NCI-H748 (cell line): ENCODE measurements around the gene CD4.

Experiments
- DNase-seq: peaks from one replicate; lab custom pipeline; 2025; ENCODE audit not compliant: unreplicated experiment; lab: John Stamatoyannopoulos, UW

Gene CD4

GRCh38 chr12:6810758-6811157, 21.4 kb downstream of the CD4 start:
- DNase-seq, result no peak

GRCh38 chr12:6813363-6813762, 24.0 kb downstream of the CD4 start:
- no peak for DNase-seq

- no peak for DNase-seq
Observed at GRCh38 chr12:6816598-6816997, 27.3 kb downstream of the CD4 start.

DNA sequence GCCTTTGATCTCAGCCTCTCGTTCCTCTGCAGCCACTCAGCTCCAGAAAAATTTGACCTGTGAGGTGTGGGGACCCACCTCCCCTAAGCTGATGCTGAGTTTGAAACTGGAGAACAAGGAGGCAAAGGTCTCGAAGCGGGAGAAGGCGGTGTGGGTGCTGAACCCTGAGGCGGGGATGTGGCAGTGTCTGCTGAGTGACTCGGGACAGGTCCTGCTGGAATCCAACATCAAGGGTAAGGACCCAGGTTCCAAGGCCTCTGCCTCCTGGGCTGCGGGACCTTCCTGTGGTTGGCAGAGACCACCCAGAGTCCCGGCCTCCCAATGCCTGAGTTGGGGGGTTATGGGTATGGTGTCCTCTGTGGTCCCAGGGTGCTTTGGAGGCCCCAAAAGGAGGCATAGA, 27.8 kb downstream of the CD4 start:
- DNase-seq, result no peak

DNA sequence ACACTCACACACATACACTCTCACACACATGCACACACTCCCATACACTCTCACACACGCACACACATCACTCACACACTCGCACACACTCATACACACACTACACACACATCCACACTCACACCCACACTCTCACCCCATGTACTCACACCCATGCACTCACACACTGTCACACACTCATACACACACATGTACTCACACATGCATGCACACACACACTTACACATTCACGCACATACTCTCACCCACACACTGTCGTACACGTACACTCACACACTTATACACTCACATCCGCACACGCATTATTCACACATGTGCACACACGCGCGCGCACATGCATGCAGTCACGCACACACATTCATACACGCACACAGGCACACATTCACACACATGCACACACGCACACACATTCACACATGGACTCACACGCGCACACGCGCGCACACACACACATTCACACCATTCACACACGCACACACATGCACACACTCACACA, 28.4 kb downstream of the CD4 start:
- no peak for DNase-seq

DNA sequence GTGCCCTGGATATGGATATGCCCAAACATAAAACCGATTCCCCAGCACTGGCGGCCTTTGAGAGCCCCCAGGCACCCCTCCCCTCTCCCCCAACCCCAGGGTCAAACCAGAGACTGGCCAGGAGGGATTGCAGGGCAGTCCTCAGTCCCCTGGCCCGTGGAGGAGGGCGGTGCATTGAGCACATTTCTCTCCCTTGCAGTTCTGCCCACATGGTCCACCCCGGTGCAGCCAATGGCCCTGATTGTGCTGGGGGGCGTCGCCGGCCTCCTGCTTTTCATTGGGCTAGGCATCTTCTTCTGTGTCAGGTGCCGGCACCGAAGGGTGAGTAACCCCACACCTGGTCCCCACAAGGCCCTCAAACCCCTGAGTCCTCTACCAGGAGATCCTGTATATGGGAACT, 28.9 kb downstream of the CD4 start:
- DNase-seq, result no peak

DNA sequence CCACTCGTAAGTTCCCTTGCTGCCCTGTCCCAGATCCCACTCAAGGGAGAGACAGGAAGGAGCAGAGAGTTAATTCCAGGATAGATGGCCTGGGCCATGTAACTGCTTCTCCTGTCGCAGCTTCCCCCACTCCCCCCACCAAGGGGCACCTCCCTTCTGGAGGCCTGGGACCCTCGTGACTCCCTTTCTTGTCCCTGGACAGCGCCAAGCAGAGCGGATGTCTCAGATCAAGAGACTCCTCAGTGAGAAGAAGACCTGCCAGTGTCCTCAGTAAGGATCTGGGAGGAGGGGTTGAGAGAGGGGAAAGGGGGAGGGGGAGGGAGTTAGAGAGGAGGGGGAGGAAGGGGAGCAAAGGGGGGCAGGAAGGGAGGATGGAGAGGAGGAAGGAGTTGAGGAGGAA, 29.3 kb downstream of the CD4 start:
- no peak for DNase-seq

- DNase-seq, result no peak
Observed at GRCh38 chr12:6819106-6820030, 30.0 kb downstream of the CD4 start.

DNA sequence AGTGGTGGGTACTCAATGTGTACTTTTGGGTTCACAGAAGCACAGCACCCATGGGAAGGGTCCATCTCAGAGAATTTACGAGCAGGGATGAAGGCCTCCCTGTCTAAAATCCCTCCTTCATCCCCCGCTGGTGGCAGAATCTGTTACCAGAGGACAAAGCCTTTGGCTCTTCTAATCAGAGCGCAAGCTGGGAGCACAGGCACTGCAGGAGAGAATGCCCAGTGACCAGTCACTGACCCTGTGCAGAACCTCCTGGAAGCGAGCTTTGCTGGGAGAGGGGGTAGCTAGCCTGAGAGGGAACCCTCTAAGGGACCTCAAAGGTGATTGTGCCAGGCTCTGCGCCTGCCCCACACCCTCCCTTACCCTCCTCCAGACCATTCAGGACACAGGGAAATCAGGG, 30.8 kb downstream of the CD4 start:
- no peak for DNase-seq

DNA sequence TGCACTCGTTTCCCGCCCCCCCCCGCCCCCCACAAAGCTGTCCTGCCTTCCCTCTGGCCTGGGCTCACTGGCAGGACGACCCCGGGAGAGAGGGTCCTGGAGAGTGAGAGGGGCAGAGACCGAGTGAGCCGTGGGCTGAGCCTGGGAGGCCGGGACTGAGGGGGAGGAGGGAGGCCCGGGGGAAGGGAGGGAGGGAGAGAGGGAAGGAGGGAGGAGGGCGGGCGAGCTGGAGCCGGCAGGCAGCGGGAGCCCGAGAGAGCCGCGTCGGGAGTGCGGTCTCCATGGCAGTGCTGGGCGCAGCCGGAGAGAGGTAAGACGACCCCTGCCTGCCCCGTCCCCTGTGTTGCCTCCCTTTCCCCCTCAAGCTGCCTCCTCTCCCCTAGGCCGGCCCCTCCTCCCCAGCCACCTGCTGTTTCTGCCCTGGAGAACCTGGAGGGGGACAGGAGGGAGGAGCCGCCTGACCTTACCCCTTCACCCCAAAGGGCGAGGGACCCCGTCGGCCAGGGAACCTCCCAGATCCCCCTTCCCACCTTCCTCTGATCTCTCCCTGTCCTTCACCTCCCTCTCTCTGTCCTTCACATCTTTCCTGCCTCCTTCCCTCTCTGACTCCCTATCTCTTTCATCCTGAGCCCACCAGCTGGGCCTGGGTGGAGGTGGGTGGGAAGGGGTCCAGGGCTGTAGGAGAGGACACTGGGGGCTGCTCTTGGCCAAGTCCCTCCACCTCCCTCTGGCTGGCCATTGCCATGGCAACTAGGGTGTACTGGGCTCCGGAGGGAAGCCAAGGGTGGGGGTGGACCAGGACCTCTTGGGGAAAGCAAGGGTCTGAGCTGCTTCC, 32.5 kb downstream of the CD4 start, which contains the start of gene GPR162:
Gene GPR162 (plus strand): TSS at position 231 of the 835 bp plus-strand sequence. CDS start 2,078 bp downstream, outside the sequence.
- peak; percentile 79 for DNase-seq

DNA sequence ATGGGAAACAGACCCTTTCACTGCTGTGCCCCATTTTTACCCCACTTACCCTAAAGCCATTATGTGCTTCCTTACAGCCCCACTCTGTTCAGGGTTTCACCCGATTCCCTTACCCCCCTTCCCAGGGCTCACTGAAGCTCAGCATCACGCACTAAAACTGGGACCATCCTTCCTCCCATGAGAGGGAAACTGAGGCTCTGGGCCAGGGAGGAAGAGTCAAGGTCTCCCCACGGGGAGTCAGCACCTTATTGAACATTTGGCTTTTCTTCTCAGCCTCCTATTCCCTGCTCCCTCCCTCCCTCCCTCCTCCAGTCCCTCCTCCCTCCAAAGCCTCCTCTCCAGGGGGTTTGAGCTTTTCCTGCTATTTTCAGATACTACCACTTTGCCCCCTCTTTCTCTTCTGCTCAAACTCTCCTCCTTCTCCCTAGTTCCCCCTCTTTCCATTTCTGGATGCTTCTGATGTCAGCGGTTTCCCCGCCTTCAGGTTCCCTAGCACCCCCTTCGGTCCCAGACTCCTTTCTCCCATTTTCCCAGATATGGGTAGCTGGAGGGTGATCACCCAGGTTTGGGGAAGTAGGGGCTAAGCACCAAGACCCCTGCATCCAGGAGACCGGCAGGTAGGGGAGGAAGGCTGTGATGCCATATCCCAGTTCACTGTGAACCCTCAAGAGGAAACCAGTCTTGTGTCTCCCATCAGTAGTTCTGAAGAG, 33.3 kb downstream of the CD4 start:
- no peak for DNase-seq

DNA sequence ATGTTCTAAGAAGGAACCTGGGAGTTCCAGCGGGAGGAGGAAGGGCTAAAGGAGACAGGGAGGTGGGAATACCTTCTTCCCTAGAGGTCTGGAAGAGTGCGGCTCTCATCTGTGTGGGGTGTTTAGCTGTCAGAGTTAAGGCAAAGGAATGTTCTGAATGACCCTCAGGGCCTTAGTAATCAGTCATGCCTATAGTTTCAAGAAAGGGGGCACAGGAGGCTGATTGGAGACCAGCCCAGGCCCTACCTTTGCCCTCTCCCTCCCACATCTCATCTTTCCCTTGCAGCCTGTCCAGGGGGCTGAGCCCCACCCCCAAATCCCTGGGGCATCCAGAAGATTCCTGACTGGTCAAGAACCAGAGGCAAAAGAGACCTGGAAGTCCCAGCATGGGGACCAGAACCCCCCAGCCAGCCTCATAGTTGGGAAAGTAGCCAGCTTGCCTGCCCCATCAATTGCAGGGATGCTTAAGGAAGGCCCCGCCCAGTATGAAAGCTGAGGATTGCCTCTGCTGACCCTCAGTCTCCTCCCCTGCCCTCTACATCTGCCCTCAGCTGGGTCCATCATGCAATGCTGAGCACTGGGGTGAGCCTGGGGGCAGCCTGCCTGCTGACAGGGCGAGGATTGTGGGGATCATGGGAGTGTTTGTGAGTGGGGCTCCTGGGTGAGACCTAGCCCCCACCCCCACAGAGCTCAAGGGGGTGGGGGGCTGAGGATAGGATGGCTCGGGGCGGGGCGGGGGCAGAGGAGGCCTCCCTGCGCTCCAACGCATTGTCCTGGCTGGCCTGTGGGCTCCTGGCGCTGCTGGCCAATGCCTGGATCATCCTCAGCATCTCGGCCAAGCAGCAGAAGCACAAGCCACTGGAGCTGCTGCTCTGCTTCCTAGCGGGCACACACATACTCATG, 34.1 kb downstream of the CD4 start:
- DNase-seq, result no peak

DNA sequence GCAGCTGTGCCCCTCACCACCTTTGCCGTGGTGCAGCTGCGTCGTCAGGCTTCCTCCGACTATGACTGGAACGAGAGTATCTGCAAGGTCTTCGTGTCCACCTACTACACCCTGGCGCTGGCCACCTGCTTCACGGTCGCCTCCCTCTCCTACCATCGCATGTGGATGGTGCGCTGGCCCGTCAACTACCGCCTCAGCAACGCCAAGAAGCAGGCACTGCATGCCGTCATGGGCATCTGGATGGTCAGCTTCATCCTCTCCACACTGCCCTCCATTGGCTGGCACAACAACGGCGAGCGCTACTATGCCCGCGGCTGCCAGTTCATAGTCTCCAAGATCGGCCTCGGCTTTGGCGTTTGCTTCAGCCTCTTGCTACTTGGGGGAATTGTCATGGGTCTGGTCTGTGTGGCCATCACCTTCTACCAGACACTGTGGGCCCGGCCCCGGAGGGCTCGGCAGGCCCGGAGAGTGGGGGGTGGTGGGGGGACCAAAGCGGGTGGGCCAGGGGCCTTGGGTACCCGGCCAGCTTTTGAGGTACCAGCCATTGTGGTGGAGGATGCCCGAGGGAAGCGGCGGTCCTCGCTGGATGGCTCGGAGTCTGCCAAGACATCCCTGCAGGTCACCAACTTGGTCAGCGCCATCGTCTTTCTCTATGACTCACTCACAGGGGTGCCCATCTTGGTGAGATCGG, 34.9 kb downstream of the CD4 start:
- no peak for DNase-seq

GRCh38 chr12:6824901-6825381, 35.6 kb downstream of the CD4 start:
- DNase-seq, result no peak

GRCh38 chr12:6825398-6826124, 36.2 kb downstream of the CD4 start:
- peak; percentile 79 for DNase-seq

- DNase-seq, result no peak
Observed at GRCh38 chr12:6826125-6826733, 36.9 kb downstream of the CD4 start.

- no peak for DNase-seq
Observed at GRCh38 chr12:6826734-6827436, 37.6 kb downstream of the CD4 start.
